Brain pericyte (primary cell): ENCODE measurements around the gene ABHD13.
"Not testable (repeated sequence)": the region's sequence is repeated elsewhere in the genome, so short reads cannot be mapped to it uniquely, and the experiment has no call there.

Experiments used
- DNase-seq: peaks from one replicate; pipeline ENCODE4 v3.0.0-alpha.2; 2012; ENCODE audit warnings: low read depth, low spot score

ABHD13 gene

GRCh38 chr13:108223687-108224503 lies 5.7 kb downstream of the ABHD13 start:
- DNase-seq: no peak

GRCh38 chr13:108225440-108225839 lies 7.2 kb downstream of the ABHD13 start:
- DNase-seq: no peak

- DNase-seq: no peak
Measured at GRCh38 chr13:108226184-108226583, 8.0 kb downstream of the ABHD13 start.

- no peak for DNase-seq
Measured at GRCh38 chr13:108227651-108228272, 9.6 kb downstream of the ABHD13 start.

- DNase-seq: no peak
Measured at GRCh38 chr13:108230377-108230776, 12.2 kb downstream of the ABHD13 start.

GRCh38 chr13:108249150-108249549 lies 31.0 kb downstream of the ABHD13 start:
- DNase-seq: no peak

- no peak for DNase-seq
Measured at GRCh38 chr13:108257248-108257647, 39.1 kb downstream of the ABHD13 start.

GRCh38 chr13:108263621-108264355 lies 45.6 kb downstream of the ABHD13 start:
- DNase-seq: no peak

GRCh38 chr13:108266321-108266990 lies 48.3 kb downstream of the ABHD13 start:
- no peak for DNase-seq

- DNase-seq: no peak
Measured at GRCh38 chr13:108267347-108267746, 49.2 kb downstream of the ABHD13 start.

GRCh38 chr13:108267855-108268254 lies 49.7 kb downstream of the ABHD13 start:
- not testable (repeated sequence) for DNase-seq

GRCh38 chr13:108268466-108269112 lies 50.4 kb downstream of the ABHD13 start:
- DNase-seq: no peak

GRCh38 chr13:108269601-108270328 lies 51.6 kb downstream of the ABHD13 start, which contains the start of gene TNFSF13B:
TNFSF13B (plus strand) TSS chr13:108269718; CDS start chr13:108269896, 178 bp downstream.
- no peak for DNase-seq

GRCh38 chr13:108270442-108270841 lies 52.2 kb downstream of the ABHD13 start:
- DNase-seq: no peak

- no peak for DNase-seq
Measured at GRCh38 chr13:108272333-108272732, 54.1 kb downstream of the ABHD13 start.

- no peak for DNase-seq
Measured at GRCh38 chr13:108273429-108274118, 55.4 kb downstream of the ABHD13 start.

GRCh38 chr13:108274718-108275117 lies 56.5 kb downstream of the ABHD13 start:
- no peak for DNase-seq

GRCh38 chr13:108276060-108276459 lies 57.9 kb downstream of the ABHD13 start:
- no peak for DNase-seq

GRCh38 chr13:108278466-108278865 lies 60.3 kb downstream of the ABHD13 start:
- DNase-seq: no peak

- DNase-seq: no peak
Measured at GRCh38 chr13:108281901-108282300, 63.7 kb downstream of the ABHD13 start.
